Stimulated activated naive B cell treated with anti-CD40 and anti-IgM and Interleukin-4, amounts not matched to agents 10 μg/mL and 1 μg/mL and 100 μg/mL, for 72 hours (primary cell): ENCODE data around the gene AP3B1.
"Not testable (repeated sequence)": the region's sequence is repeated elsewhere in the genome, so short reads cannot be mapped to it uniquely, and the experiment has no call there.

ENCODE experiments used
- ATAC-seq, 2 donors: fragments of 150-1000 bp; cut with Tn5 transposase; replicated peaks; 2 replicates each; pipeline ENCODE4 v1.10.0; 2021; ENCODE audit warnings: moderate library complexity in 1 of 2
- DNase-seq: peaks from one replicate; pipeline ENCODE4 v3.0.0; 2021
- H3K27ac Mint-ChIP-seq: one replicate; pipeline ENCODE4 v1.8.0; 2022; ENCODE audit warnings: mild to moderate bottlenecking, mixed read lengths
- H3K27me3 Mint-ChIP-seq, 2 donors: one replicate each; pipeline ENCODE4 v1.8.0; 2022; ENCODE audit warnings: mixed read lengths in 2 of 2
- H3K36me3 Mint-ChIP-seq, 2 donors: one replicate each; pipeline ENCODE4 v1.8.0; 2022; ENCODE audit warnings: mixed read lengths in 2 of 2, mild to moderate bottlenecking in 1 of 2
- H3K4me1 Mint-ChIP-seq, 2 donors: one replicate each; pipeline ENCODE4 v1.8.0; 2022; ENCODE audit warnings: mixed read lengths in 2 of 2, mild to moderate bottlenecking in 1 of 2
- H3K4me3 Mint-ChIP-seq, 2 donors: one replicate each; pipeline ENCODE4 v1.8.0; 2022; ENCODE audit warnings: mild to moderate bottlenecking in 2 of 2, mixed read lengths in 2 of 2, moderate library complexity in 1 of 2
- H3K9me3 Mint-ChIP-seq, 2 donors: one replicate each; pipeline ENCODE4 v1.8.0; 2022; ENCODE audit warnings: mixed read lengths in 2 of 2, mild to moderate bottlenecking in 1 of 2

The AP3B1 gene

DNA sequence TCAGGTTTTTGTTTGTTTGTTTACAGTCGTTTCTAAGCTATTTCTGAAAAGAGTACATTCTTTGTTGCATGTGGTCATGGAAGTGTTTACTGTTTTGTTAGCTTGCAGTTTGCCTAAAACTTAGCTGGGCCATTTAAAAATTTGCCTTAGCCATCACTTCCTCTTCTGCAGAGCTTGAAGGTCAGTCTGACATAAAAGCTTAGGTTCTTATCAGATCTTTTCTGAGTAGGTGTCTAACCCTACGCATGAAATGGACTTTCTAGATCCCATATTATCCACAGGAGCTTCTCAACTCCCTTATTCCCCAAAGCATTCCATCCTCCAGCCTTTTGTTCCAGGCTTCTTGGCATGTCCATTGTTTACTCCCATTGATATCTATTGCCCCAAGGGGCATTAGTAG, 90.3 kb downstream of the AP3B1 start:
- no peak overlapping the region for H3K4me3 Mint-ChIP-seq
- DNase-seq (no peak), ATAC-seq (no peak)
- peaks cover 8 to 12% of the 10 kb centered on the region in 2 donors for H3K9me3 Mint-ChIP-seq
- no peaks in the 10 kb centered on the region for H3K27me3 Mint-ChIP-seq
- peaks cover 5 to 16% of the 10 kb centered on the region in 2 donors for H3K4me1 Mint-ChIP-seq
- H3K27ac Mint-ChIP-seq, result no peak overlapping the region
- H3K36me3 Mint-ChIP-seq, result peaks cover 32 to 42% of the 10 kb centered on the region in 2 donors

DNA sequence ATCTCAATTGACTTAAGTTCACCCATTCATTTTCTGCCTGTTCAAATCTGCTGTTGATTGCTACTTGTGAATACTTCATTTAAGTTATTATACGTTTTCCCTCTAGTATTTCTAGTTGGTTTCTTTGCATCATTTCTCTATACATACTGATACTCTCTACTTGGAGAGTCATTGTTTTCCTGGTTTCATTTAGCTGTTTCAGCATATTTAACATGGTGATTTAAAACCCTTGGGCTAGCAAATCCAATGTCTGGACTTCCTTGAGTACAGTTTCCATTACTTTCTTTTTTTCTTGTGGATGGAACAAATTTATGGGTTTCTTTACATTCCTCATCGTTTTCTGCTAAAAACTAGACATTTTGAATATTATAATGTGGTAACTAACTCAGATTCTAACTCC, 90.7 kb downstream of the AP3B1 start:
- Mint-ChIP-seq H3K36me3 (peaks cover 34 to 40% of the 10 kb centered on the region in 2 donors), H3K27me3 (no peaks in the 10 kb centered on the region), H3K27ac (no peak overlapping the region), H3K9me3 (peaks cover 8 to 12% of the 10 kb centered on the region in 2 donors), H3K4me3 (no peak overlapping the region), H3K4me1 (peaks cover 5 to 16% of the 10 kb centered on the region in 2 donors)
- ATAC-seq (no peak), DNase-seq (no peak)

DNA sequence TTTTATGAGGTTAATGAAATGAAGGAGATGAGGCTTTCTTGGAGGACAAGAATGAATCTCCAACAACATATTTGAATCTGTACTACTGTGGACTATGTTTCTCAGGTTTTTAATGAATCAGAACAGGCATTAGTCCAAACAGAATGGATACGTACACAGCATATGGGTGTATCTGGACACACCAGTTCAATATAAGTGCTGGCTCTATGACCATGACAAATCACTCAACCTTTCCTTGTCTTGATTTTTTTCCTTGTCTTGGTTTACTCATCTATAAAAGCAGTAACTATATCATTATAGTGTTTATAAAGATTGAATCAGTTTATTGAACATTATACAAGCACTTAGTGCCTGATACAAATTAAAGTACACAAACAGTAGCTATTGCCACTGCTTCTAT, 104.1 kb downstream of the AP3B1 start:
- H3K27me3 Mint-ChIP-seq, result no peaks in the 10 kb centered on the region
- no peak overlapping the region for H3K27ac Mint-ChIP-seq
- DNase-seq (no peak), ATAC-seq (no peak)
- peaks cover 6 to 8% of the 10 kb centered on the region in 2 donors for H3K9me3 Mint-ChIP-seq
- H3K36me3 Mint-ChIP-seq, result peaks cover 22 to 25% of the 10 kb centered on the region in 2 donors
- no peak overlapping the region for H3K4me3 Mint-ChIP-seq
- H3K4me1 Mint-ChIP-seq, result no peaks in the 10 kb centered on the region

DNA sequence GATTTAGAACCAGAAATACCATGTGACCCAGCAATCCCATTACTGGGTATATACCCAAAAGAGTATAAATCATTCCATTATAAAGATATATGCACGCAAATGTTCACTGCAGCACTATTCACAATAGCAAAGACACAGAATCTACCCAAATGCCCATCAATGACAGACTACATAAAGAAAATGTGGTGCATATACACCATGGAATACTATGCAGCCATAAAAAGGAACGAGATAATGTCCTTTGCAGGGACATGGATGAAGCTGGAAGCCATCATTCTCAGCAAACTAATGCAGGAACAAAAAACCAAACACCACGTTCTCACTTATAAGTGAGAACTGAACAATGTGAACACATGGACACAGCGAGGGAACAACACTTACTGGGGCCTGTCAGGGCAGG, 105.8 kb downstream of the AP3B1 start:
- H3K36me3 Mint-ChIP-seq, result peaks cover 20 to 21% of the 10 kb centered on the region in 2 donors
- H3K9me3 Mint-ChIP-seq, DNase-seq, H3K27ac Mint-ChIP-seq, H3K4me3 Mint-ChIP-seq, ATAC-seq, H3K4me1 Mint-ChIP-seq, H3K27me3 Mint-ChIP-seq: not testable (repeated sequence)

DNA sequence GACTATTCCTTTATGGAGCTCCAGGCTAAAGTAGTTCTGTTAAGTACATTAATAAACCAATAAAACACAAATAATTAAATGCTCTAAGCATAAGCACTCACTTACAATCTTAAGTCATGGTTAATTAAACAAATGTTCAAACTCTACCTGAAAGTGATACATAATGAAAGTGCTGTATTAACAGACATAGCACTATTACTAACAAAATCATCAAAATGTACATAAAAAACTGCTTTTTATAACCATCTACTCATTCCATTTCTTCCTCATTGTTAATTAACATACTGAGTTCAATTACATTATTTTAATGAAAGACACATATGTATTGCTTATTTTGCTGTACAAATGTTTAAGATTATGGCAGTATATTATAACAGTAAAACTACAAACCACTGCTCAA, 107.3 kb downstream of the AP3B1 start:
- DNase-seq (no peak), ATAC-seq (no peak)
- peaks cover 3 to 6% of the 10 kb centered on the region in 2 donors for H3K4me1 Mint-ChIP-seq
- no peak overlapping the region for H3K4me3 Mint-ChIP-seq
- H3K36me3 Mint-ChIP-seq, result peaks cover 21 to 27% of the 10 kb centered on the region in 2 donors
- H3K27ac Mint-ChIP-seq, result no peak overlapping the region
- H3K9me3 Mint-ChIP-seq, result peaks cover 6 to 8% of the 10 kb centered on the region in 2 donors
- H3K27me3 Mint-ChIP-seq, result no peaks in the 10 kb centered on the region

DNA sequence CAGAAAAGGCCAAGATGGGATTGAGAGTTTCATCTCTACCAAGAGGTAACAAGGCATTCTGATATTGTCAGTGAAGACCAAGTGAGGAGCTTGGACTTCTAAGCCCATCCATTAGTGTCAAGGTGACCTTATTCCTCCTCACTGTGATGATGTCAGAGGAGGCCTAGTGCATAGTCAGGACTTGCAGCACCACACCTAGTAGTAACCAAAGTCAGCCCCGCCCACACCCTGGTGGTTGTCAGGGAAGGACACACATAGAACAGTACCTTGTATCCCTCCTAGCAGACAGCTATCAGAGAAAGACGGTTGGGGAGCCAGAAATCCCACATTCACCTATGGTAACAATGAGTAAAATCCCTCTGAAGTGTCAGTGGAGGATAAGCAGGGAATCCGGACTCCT, 111.7 kb downstream of the AP3B1 start:
- Mint-ChIP-seq H3K4me3 (no peak overlapping the region), H3K36me3 (peaks cover 17 to 22% of the 10 kb centered on the region in 2 donors), H3K27me3 (no peaks in the 10 kb centered on the region), H3K4me1 (peaks cover 3 to 6% of the 10 kb centered on the region in 2 donors), H3K9me3 (no peaks in the 10 kb centered on the region), H3K27ac (no peak overlapping the region)
- ATAC-seq (no peak), DNase-seq (no peak)

DNA sequence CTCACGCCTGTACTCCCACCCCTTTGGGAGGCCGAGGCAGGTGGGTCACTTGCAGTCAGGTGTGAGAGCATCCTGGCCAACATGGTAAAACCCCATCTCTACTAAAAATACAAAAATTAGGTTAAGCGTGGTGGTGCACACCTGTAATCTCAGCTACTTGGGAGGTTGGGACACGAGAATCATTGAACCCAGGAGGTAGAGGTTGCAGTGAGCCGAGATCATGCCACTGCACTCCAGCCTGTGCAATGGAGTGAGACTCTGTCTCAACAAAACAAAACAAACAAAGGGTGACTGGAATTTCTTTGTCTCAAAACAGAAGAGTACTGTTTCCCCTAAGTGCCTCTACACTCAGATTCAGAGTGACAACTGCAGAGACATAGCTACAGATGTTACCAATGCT, 116.1 kb downstream of the AP3B1 start:
- Mint-ChIP-seq H3K4me1 (no peaks in the 10 kb centered on the region), H3K4me3 (no peak overlapping the region), H3K36me3 (peaks cover 32 to 45% of the 10 kb centered on the region in 2 donors)

DNA sequence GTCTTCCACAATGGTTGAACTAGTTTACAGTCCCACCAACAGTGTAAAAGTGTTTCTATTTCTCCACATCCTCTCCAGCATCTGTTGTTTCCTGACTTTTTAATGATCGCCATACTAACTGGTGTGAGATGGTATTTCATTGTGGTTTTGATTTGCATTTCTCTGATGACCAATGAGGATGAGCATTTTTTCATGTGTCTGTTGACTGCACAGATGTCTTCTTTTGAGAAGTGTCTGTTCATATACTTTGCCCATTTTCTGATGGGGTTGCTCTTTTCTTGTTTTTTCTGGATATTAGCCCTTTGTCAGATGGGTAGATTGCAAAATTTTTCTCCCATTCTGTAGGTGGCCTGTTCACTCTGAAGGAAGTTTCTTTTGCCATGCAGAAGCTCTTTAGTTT, 124.2 kb downstream of the AP3B1 start:
- not testable (repeated sequence) for H3K27me3 Mint-ChIP-seq, H3K27ac Mint-ChIP-seq
- peaks cover 66 to 77% of the 10 kb centered on the region in 2 donors for H3K36me3 Mint-ChIP-seq

More for the DNA sequence above, 116.1 kb downstream of the AP3B1 start:
- ATAC-seq (no peak), DNase-seq (no peak)
- Mint-ChIP-seq H3K27ac (no peak overlapping the region), H3K27me3 (no peaks in the 10 kb centered on the region), H3K9me3 (no peaks in the 10 kb centered on the region)

DNA sequence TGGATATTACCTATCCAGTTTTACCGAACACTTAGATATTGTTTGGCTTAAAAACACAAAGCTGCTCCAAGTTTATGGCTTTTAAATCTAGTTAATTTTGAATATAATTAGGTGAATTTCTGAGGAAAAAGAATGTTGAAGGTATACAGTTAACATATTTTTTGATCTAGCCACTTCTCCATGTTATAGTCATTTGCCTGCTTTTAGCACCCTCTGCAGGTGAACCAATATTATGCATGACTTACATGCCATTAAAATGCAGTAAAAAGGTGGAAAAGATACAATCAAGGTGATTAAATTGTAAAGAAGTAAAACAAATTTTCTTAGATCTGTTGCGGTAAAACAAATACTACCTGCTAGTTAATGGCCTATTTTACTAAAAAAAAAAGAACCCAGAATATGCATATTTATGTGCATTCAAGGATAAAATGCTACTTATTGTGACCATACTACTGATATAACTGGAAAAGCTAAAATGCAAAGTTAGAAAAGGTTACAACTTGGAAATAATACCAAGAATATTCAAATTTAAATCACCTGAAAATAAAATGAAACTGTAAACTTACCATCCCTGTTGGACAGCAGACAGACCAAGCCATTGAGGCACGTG, 132.1 kb downstream of the AP3B1 start:
- ATAC-seq, result peak; percentile 33 to 45
- H3K4me1 Mint-ChIP-seq, result peaks cover 0 to 4% of the 10 kb centered on the region in 2 donors
- H3K4me3 Mint-ChIP-seq, result no peak overlapping the region
- no peaks in the 10 kb centered on the region for H3K27me3 Mint-ChIP-seq
- H3K27ac Mint-ChIP-seq, result no peak overlapping the region
- H3K36me3 Mint-ChIP-seq, result peaks cover 11 to 25% of the 10 kb centered on the region in 2 donors
- no peak for DNase-seq
- no peaks in the 10 kb centered on the region for H3K9me3 Mint-ChIP-seq

More for the DNA sequence above, 124.2 kb downstream of the AP3B1 start:
- DNase-seq, H3K4me3 Mint-ChIP-seq, H3K4me1 Mint-ChIP-seq, ATAC-seq: not testable (repeated sequence)
- peaks cover 7 to 14% of the 10 kb centered on the region in 2 donors for H3K9me3 Mint-ChIP-seq

DNA sequence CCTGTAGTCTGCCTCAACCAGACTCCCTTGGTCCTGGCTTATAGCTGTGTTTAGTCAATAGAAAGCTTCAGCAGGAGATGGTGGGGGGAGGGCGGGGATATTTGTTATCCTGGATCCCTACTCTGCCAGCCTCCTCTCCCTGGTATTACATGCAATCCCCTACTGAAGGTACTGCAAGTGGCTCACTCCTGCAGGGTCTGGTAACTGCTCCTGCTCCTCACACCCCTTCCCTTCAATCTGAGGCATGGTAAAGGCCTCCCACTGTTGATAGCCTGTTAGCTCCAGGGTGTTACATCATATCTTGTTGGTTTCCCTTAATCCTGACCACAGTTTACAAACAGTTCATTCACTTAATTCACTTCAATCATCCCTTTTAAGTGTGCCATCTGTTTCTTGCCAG, 137.5 kb downstream of the AP3B1 start:
- Mint-ChIP-seq H3K27me3 (no peaks in the 10 kb centered on the region), H3K9me3 (peaks cover 4 to 6% of the 10 kb centered on the region in 2 donors), H3K4me3 (no peak overlapping the region), H3K36me3 (peaks cover 35 to 58% of the 10 kb centered on the region in 2 donors), H3K27ac (no peak overlapping the region), H3K4me1 (peaks cover 0 to under 1% of the 10 kb centered on the region in 2 donors)
- DNase-seq (no peak), ATAC-seq (no peak)

DNA sequence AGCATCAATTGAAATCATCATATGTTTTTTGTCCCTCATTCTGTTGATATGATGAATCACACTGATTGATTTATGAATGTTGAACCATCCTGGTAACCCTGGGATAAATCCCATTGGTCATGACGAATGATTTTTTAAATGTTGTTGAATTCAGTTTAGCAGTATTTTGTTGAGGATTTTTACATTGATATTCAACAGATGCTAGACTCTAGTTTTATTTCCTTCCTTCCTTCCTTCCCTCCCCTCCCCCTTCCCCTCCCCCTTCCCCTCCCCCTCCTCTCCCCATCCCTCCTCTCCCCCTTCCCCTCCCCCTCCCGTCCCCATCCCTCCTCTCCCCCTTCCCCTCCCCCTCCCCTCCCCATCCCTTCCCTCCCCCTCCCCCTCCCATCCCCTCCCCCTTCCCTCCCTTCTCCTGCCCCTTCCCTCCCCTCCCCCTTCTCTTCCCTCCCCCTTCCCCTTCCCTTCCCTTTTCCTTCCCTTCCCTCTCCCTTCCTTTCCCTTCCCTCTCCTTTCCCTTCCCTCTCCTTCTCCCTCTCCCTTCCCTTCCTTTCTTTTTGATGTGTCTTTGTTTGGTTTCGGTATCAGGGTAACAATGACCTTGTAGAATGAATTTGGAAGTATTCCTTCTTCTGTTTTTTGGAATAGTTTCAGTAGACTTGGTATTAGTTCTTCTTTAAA, 142.8 kb downstream of the AP3B1 start:
- H3K9me3 Mint-ChIP-seq, result peaks cover 4 to 6% of the 10 kb centered on the region in 2 donors
- H3K4me1 Mint-ChIP-seq, result peaks cover 7 to 14% of the 10 kb centered on the region in 2 donors
- H3K36me3 Mint-ChIP-seq, result peaks cover 50 to 73% of the 10 kb centered on the region in 2 donors
- H3K4me3 Mint-ChIP-seq, result no peak overlapping the region
- no peak for ATAC-seq
- no peak overlapping the region for H3K27ac Mint-ChIP-seq
- DNase-seq, result no peak
- no peaks in the 10 kb centered on the region for H3K27me3 Mint-ChIP-seq

DNA sequence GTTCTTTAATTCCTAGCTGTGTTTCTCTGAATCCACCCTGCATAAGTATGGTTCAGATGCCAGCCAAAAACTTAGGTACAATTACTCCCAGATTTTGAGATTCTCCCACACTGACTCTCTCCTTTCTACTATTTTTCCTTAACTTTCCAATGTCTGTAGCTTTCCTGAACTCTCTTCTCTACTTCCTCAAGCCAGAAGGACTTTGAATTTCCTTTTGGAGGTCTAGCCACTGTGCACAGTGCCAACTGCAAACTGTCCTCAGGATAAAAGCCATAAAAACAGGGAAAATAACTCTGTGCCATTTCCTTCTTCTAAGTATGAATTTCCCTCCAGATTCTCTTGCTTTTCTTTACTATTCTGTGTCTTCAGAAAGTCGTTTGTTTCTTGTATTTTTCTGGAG, 157.2 kb downstream of the AP3B1 start:
- Mint-ChIP-seq H3K9me3 (no peaks in the 10 kb centered on the region), H3K27me3 (no peaks in the 10 kb centered on the region)

DNA sequence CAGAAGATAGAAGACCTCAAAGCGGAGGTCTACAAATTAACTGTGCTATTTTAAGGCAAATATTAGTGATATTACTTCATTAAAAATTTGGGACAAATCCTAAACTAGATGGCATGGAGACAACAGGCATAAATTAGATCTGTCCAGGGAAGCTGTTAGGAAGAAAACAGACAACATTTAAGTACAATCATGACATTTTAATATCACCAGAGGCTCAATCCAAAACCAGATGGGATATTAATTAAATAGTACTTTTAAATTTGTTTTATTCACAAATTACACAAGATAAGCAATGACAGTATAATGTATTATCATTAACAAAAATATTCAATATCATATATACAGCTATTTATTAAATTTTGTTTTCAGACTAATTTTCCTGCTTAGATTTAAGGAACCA, 161.1 kb downstream of the AP3B1 start:
- no peak overlapping the region for H3K4me3 Mint-ChIP-seq
- H3K27me3 Mint-ChIP-seq, result no peaks in the 10 kb centered on the region
- H3K4me1 Mint-ChIP-seq, result no peaks in the 10 kb centered on the region
- H3K9me3 Mint-ChIP-seq, result no peaks in the 10 kb centered on the region
- ATAC-seq (no peak), DNase-seq (no peak)
- H3K36me3 Mint-ChIP-seq, result peaks cover 6 to 10% of the 10 kb centered on the region in 2 donors
- H3K27ac Mint-ChIP-seq, result no peak overlapping the region

More for the DNA sequence above, 157.2 kb downstream of the AP3B1 start:
- peaks cover 22 to 24% of the 10 kb centered on the region in 2 donors for H3K36me3 Mint-ChIP-seq
- no peak for ATAC-seq
- H3K4me1 Mint-ChIP-seq, result peaks cover 0 to 2% of the 10 kb centered on the region in 2 donors
- H3K4me3 Mint-ChIP-seq, result no peak overlapping the region
- no peak for DNase-seq
- no peak overlapping the region for H3K27ac Mint-ChIP-seq

DNA sequence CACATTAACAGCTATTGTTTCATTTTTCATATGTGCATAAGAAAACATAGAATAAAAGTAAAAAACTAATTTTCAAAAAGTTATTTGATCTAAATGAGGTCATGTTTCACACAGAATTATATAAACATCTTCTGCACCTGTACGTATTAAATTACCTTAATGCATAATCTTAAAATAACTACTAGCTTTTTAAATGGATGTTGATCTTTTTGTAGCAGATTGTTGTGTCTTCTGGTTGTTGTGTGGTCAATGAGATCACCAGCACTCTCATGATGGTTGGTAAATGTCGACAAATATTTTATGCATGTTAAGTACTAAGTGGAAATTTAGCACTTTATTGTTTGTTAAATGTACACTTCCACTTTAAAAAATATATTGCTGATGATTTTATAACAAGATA, 162.0 kb downstream of the AP3B1 start:
- no peaks in the 10 kb centered on the region for H3K27me3 Mint-ChIP-seq
- DNase-seq (no peak), ATAC-seq (no peak)
- H3K4me3 Mint-ChIP-seq, result no peak overlapping the region
- no peak overlapping the region for H3K27ac Mint-ChIP-seq
- no peaks in the 10 kb centered on the region for H3K4me1 Mint-ChIP-seq
- H3K36me3 Mint-ChIP-seq, result peaks cover 6 to 9% of the 10 kb centered on the region in 2 donors
- H3K9me3 Mint-ChIP-seq, result no peaks in the 10 kb centered on the region

DNA sequence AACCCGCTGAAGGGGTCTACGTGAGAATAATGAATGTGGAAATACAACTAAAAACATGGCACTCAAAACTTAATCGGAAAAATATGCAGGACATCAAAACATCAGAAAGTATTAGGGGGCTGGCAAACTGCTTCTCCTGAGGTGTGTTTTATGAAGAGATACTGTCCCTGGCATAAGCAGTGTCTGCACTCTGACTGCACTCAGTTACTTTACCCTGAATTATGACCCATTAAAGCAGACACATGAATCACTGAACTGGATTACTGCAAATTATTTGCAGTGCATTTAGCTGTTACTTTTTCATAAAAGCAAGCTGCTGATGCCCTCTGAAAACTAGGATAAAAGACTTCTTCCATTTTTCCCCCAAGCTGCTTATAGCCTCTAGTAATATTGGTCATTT, 164.9 kb downstream of the AP3B1 start:
- ATAC-seq (no peak), DNase-seq (no peak)
- Mint-ChIP-seq H3K4me1 (no peaks in the 10 kb centered on the region), H3K27me3 (no peaks in the 10 kb centered on the region), H3K9me3 (no peaks in the 10 kb centered on the region), H3K36me3 (peaks cover 9 to 13% of the 10 kb centered on the region in 2 donors), H3K4me3 (no peak overlapping the region), H3K27ac (no peak overlapping the region)
